ENCODE results near the gene GTF3C4.

GTF3C4 gene

DNA sequence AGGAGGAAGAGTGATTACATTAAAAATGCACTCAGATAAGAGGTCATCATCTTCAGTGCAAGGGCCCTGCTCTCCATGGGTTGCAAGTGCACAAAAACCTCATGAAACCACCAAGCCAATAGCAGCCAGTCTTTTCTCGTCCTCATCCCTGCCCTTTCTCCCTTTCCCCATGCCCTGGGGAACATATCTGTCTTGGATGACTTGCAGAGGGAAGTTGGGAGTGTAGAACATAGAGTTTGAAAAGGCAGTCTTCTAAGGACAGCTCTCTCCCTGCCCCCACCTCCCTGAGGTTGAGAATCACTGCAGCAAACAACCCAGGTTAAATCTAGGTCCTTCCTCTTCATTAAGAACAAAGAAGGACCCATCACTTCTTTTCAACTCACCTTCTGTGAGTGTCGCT, 22.5 kb upstream of the GTF3C4 start:
- DNase-seq = no peak

- no peak for DNase-seq
Observed at GRCh38 chr9:132648283-132648682, 22.0 kb upstream of the GTF3C4 start.

DNA sequence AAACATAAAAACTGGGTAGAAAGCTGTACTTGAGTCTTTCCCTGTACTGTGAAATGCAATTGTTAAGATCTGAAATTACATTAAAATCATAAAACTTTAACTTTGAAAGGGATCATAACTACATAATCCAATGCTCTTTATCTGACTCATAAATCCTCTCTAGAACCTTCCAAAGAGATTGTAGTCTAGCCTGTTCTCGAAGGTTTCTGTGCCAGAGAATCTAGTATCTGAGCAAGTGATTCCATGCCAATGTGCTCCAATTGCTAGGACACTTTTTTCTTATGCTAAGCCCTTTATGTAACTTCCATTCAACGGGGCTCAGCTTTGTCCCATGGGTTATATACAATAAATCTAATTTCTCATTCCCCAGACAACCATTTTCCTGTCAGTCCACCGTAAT, 21.6 kb upstream of the GTF3C4 start:
- no peak for DNase-seq

- DNase-seq = peak; percentile 94
Observed at GRCh38 chr9:132651259-132651658, 19.0 kb upstream of the GTF3C4 start.

- no peak for DNase-seq
Observed at GRCh38 chr9:132656299-132656698, 14.0 kb upstream of the GTF3C4 start.

DNA sequence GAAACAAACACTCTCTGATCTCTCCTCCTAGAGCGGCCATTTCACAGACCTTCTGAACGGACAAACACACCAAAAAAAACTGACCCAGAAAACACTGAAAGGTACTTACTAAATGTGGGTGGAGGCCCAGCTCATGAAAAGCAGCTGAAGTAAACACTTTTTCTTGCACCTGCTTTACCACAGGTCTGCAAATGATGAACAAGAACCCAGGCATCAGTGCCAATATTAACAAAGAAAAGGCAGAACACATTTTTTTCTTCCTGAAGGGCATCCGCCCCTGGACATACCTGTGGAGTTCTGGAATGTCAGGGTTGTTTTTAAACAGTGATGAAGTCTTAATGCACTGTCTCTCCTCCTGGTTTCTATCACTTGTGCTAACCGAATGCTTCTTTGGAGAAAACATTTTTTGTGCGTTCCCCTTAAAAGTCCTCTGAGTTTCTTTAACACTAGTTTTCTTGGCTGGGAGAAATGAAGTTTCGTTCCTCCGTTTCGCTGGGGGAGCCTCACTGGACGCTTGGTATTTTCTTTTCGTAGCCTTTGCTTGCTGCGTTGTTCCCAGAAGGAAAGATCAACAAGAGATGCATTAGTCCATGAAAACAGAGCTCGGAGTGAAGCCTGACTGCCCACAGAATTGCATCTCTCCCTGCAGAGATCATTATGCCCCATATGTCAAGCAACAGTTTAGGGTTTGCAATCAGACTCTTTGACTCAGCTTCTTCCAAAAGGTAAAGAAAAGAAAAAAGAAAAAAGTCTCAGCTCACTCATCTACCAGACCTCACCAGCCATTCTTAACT, 7.9 kb upstream of the GTF3C4 start:
- no peak for DNase-seq

DNA sequence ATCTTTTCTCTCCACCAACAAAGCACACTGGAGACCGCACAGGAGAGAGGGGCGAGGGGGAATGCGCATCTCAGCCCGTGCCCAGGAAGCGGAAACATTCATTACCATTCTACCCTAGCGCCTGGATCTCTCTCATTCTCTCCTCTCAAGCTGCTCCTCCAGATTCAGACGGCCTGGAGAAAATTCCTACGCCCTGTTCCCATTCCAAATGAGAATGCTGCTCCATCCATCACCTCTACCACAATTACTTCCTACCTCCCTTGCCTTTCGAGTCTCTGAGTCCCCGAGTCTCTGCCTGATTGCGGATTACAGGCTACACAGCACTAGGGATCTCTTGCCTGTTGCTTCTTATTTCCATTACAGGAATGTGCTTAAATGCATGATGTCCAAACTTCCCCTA, 7.1 kb upstream of the GTF3C4 start:
- DNase-seq = no peak

DNA sequence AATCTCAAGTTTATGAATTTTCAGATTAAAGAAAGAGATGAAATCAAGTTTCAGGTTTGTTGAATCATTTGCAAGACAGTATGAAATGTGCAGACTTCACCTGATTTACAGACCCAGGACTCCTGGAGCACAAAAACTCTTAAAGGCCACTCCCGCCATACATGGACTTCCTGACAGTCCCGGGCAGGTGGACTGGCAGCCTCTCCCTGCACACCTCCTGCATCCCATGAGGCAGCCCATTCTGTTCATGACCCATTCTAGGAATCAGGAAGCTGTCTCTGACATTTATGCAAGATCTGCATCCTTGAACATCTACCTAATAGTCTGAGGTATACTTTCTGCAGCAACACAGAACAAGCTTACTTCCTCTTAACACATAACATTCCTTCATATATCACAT, 6.4 kb upstream of the GTF3C4 start:
- no peak for DNase-seq

DNA sequence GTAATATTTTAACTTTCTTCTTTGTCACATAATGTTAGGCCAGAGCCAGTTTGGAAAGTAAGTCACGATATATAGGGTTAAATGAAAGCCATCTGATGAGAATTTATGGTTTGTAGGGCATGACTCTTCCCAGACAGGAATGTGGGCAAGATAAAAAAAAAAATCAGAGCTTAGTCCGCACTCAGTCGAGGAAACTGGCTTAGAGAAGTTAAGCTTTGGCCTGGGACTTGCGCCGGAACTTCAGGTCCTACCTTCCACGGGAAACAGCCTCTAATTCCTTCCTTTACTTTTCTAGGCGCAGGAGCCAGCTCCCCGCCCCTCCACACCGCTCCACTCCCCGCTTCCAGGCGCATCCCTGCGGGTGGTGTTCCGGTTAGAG, 956 bp upstream of the GTF3C4 start:
- peak; percentile 60 for DNase-seq

DNA sequence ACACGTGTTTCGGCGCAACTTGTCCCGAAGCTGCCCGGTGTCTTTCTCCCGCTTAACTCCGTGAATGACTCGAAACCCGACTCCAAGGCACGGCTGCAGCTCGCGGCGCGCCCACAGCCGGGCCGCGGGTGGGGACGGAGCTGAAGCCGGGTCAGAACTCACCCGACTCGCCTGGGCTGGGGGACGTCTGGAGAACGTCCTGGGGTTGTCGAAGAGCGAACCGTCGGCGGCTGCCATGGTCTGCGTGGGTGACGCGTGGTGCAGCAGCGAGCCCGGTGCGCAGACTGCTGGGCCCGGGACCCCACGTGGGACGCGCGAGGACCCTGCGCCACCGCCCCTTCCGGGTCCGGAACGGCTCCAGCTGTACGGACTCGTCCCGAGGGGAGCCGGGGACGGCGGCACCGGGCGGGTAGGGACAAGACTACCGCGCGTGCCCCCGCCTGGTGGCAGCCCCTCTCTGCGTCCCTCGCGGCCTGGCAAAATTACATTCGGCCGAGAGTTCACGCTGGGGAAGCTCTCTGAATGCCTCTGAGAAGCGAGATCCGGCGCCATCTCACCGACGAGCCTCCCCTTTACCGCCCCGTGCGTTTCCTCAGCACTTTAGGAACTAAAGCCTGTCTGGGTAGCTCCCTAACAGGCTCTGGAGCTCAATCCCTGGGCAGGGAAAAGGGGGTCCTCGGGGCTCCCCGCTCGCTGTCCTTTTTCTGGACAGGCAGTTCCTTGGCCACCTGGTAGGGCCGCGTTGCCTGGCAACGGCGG, 387 bp upstream of the GTF3C4 start, which contains the start of gene DDX31:
Gene DDX31 (minus strand): TSS at position 286 of the 759 bp plus-strand sequence. CDS start 49 bp downstream, at position 237.
- DNase-seq = peak; percentile 75

GRCh38 chr9:132671620-132672412, 1.6 kb downstream of the GTF3C4 start:
- DNase-seq = peak; percentile 64

DNA sequence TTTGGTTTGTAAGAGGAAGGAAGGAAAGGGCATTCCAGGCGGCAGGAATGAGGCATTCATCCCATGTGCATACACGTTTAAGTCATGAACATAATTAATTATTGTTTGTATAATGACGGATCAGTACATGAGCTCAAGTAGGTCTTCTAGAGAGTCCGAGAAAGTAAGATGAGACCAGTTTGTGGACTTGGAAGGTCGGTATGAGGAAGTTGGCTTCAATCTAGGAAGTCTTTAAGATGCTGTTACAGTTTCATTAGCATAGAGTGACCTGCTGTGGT, 2.1 kb downstream of the GTF3C4 start:
- no peak for DNase-seq

- DNase-seq = peak; percentile 69
Observed at GRCh38 chr9:132673355-132673754, 3.1 kb downstream of the GTF3C4 start.

GRCh38 chr9:132674485-132674884, 4.2 kb downstream of the GTF3C4 start:
- no peak for DNase-seq

- DNase-seq = no peak
Observed at GRCh38 chr9:132677976-132678375, 7.7 kb downstream of the GTF3C4 start.

DNA sequence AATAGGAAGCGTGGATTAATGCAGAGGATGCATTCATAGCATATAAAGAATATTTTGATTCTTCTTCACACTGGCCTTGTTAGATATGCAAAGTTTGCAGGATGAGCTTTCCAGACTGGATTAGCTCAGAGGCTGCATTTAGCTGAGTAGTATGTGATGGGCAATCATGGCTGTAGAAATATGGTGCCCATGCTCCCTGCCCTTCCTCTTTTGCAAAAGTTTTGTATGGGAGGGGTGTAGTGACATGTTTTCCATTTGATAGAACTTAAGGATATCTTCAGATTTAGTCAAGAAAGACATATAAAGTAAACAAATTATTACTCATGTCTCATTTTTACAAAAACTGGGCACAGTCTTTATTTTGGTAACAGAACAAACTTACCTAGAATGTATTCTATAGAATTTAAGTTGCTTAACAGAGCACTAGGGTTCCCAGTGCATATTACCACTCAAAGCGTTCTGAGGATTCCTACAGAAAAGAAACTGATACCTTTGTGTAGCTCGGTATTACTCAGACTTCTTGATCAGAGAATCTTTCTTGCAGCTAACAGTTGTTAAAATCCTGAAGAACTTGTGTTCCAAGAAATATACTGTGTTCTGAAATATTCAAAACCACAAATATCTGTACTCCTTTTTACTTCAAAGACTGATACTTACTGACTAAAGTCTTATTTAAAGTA, 9.8 kb downstream of the GTF3C4 start:
- DNase-seq = no peak

GRCh38 chr9:132681561-132681960, 11.3 kb downstream of the GTF3C4 start:
- no peak for DNase-seq

- DNase-seq = no peak
Observed at GRCh38 chr9:132683873-132684272, 13.6 kb downstream of the GTF3C4 start.

DNA sequence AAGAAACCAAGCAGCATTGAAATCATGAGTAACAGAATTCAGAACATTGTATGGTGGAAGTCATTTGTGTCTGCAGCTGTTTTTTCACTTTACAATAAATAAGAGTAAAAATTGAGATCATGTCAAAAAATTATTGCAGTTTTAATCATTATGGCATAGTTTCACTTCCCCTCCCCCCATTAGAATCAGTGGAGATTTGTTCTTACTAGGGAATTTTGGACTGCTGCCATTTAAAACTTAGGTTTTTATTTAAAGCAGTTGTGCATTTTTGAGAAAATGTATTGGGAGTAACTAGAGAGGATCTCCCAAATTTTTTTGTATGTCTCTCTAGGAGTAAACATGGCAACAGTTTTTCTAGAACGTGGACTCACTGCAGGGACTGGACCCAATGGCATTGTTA, 20.4 kb downstream of the GTF3C4 start:
- no peak for DNase-seq

DNA sequence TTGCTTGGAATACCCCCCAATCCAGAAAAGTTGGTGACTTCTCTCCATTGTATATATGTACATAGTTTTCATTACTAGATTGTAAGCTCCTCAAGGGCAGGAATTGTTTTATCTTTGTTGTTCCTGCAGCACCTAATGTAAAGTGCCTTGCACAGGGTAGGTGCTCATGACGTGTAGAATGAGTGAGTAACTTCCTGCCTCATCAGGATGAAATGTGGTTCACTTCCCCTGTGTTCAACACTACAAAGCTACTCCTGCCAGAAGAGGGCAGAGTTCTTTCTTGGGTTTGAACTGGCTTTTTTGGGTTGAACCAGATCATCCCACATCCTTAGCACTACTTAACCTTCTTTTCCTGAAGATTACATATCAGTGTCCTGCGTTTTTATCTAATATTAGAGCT, 23.9 kb downstream of the GTF3C4 start:
- peak; percentile 39 for DNase-seq

- DNase-seq = no peak
Observed at GRCh38 chr9:132697230-132697629, 27.0 kb downstream of the GTF3C4 start.

- no peak for DNase-seq
Observed at GRCh38 chr9:132698989-132699388, 28.7 kb downstream of the GTF3C4 start.

DNA sequence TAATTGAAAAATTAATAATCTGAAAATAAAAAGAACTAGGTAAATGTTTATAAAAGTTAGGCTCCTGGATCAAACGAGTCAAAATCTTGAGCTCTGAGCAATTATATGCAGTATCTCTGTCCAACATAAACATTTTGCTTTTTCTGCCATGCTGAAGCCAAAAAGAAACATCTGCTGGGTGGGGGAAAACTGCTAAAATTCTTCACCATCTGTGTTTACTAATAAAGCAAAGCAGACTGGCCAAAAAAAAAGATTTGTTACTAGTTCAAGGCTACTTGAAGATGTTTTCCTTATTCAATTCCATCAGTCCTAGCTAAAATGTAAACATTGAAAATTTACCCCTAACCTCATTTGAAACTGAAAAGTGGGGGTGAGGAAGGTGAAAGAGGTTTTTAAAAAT, 29.7 kb downstream of the GTF3C4 start:
- DNase-seq = no peak
